Ovary (tissue), 3 donors: Measurements from ENCODE around the gene SLC41A3.

Experiments used
- CTCF ChIP-seq, 3 donors: fragments of 450-650 bp in 2 of 3; fragments of 200-600 bp in 1 of 3; IDR thresholded peaks; one replicate each; pipeline versions ENCODE4 v1.5.1 to v1.8.0; 2016 to 2022; ENCODE audit warnings: antibody characterized with exemption in 3 of 3, mild to moderate bottlenecking in 1 of 3
- EP300 ChIP-seq: sonication (generic); formaldehyde crosslinking; IDR thresholded peaks from one replicate; pipeline ENCODE4 v1.6.1; 2017; ENCODE audit warnings: antibody characterized with exemption
- POLR2A ChIP-seq: fragments of 450-650 bp; IDR thresholded peaks from one replicate; pipeline ENCODE4 v1.6.1; 2017; ENCODE audit warnings: antibody characterized with exemption, mild to moderate bottlenecking, moderate library complexity
- donor health status: DM: no; HTN: no; CAD: no.

- TF ChIP-seq CTCF (IDR thresholded peaks at IDR 0.05) (no peak), EP300 (no peak), POLR2A (no peak)
These were observed 27.2 kb upstream of the SLC41A3 start for GRCh38 chr3:126111126-126111551.
